GM12875 (cell line): ENCODE measurements around the gene SCN1B.
"Not testable (repeated sequence)": the region's sequence is repeated elsewhere in the genome, so short reads cannot be mapped to it uniquely, and the experiment has no call there.

Source experiments
- H3K4me3 ChIP-seq: one replicate; pipeline ENCODE4 v1.5.1; 2011; ENCODE audit warnings: low read depth, low read length, control low read depth
- CTCF ChIP-seq: IDR thresholded peaks from 2 replicates; pipeline ENCODE4 v1.5.1; 2011; ENCODE audit warnings: low read depth, mild to moderate bottlenecking, control low read depth, inconsistent platforms, low read length, moderate library complexity, borderline replicate concordance; ENCODE audit not compliant: insufficient read depth

Gene SCN1B

DNA sequence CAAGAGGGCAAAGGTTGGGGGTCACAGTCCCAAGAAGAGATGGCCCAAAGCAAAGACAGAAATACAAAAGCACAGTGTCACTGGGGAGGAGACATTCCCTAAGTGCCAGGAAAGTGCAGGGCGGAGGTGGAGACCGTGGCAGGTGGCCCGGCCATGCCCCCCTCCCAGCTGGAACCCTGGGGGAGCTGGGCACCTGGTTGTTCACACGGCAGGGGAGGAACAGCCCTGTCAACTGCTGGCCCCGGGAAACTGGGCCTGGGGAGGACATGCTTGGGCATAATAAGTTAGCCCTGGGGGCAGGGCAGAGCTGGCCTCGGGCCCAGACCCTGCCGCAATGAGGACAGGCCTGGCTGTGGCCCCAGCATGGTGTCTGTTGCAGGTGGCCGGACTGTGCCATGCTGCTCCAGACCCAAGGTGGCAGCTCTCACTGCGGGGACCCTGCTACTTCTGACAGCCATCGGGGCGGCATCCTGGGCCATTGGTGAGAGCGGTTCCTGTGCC lies 18.7 kb downstream of the SCN1B start:
- TF ChIP-seq CTCF, result no peak
- H3K4me3 ChIP-seq, result no peak overlapping the region

GRCh38 chr19:35049456-35049855 lies 19.2 kb downstream of the SCN1B start:
- H3K4me3 ChIP-seq, result no peak overlapping the region
- no peak for TF ChIP-seq CTCF

- not testable (repeated sequence) for H3K4me3 ChIP-seq
These were observed 20.4 kb downstream of the SCN1B start for GRCh38 chr19:35050662-35051061.

- H3K4me3 ChIP-seq, result not testable (repeated sequence)
These were observed 21.0 kb downstream of the SCN1B start for GRCh38 chr19:35051268-35051667.

DNA sequence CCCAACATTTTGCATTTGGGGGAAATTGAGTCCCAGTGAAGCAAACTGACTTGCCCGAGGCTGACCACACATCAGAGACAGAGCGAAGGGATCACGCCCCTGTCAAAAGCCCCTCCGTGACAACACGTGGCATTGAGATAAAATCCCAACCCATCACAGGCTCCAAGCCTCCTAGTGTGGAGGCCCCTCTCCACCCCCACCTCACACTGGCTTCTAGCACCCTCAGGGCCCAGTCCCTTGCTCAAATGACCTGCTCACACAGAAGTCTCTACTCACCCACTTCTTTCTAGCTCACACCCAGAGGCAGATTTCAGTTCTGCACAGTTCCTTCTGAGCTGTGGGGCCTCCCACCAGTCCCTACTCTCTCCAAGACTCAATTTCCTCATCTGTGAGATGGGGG lies 21.5 kb downstream of the SCN1B start:
- no peak for TF ChIP-seq CTCF
- no peak overlapping the region for H3K4me3 ChIP-seq

GRCh38 chr19:35052599-35053190 lies 22.4 kb downstream of the SCN1B start:
- no peak overlapping the region for H3K4me3 ChIP-seq
- TF ChIP-seq CTCF, result no peak

DNA sequence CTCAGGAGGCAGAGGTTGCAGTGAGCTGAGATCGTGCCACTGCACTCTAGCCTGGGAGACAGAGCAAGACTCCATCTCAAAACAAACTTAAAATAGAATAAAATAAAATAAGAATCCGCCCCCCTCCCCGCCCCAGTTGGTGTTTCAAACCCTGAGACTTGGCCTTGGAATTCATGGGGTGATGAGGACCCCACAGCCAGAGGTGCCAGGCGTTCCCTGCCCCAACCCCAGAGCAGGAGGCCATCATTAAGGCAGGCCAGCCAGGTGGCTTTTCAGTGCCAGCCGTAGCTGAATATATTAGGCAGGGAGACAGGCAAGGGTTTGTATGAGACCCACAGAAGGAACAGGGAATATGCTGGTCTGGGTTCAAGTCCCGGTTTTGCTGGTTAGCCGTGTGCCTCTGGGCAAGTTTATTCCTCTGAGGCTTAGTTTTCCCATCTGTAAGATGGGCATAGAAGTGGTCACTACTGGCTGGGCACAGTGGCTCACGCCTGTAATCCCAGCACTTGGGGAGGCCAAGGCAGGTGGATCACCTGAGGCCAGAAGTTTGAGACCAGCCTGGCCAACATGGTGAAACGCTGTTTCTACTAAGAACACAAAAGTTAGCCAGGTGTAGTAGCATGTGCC lies 23.5 kb downstream of the SCN1B start:
- TF ChIP-seq CTCF, result no peak
- H3K4me3 ChIP-seq, result no peak overlapping the region

DNA sequence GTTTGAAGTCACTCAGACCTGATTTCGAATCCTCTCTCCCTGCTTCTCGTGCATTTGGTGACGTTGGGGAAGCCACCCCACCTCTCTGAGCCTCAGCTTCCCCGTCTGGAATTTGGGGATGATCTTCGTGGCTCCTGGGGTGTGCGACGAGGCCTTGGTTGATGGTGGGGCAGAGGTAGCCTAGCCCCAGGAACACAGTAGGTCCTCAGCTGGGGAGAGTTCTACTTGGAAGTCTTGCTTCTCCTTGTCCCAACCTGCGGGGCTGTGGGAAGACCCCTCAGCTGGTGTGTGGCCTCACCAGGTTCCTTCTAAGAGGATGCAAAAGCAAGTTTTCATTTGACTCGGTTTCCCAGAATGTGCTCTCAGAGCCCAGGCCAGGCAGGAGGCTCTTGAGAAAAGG lies 24.4 kb downstream of the SCN1B start:
- no peak overlapping the region for H3K4me3 ChIP-seq
- TF ChIP-seq CTCF, result no peak
